ENCODE results near the gene CABYR. TPM values are rescaled to one million over a fixed set of nuclear protein-coding genes. Genes with fewer than 3 reads are reported as not detected.

Gene CABYR
- total RNA-seq, 1 experiment from 2014 or later: 19.3 TPM

- no peak for DNase-seq (ENCODE audit: low spot score)
- Mint-ChIP-seq H3K4me3 (no peak overlapping the region), H3K9me3 (no peaks in the 10 kb centered on the region), H3K27me3 (ENCODE audit: low read depth) (no peaks in the 10 kb centered on the region), H3K4me1 (peaks cover 21% of the 10 kb centered on the region), H3K36me3 (peaks cover 2% of the 10 kb centered on the region; the same call in 1 of the 2 replicates), H3K27ac (no peak overlapping the region)
- TF ChIP-seq STAT6 (CRISPR knock-in tag; conservative IDR thresholded peaks at IDR 0.05; ENCODE audit: low read depth): no peak
- TF ChIP-seq SMAD4 (CRISPR knock-in tag; IDR thresholded peaks at IDR 0.05): no peak
- TF ChIP-seq ZNF281 (CRISPR knock-in tag; IDR thresholded peaks at IDR 0.05): no peak
- no peak for TF ChIP-seq HMGXB4 (CRISPR knock-in tag; IDR thresholded peaks at IDR 0.05)
- TF ChIP-seq PRDM15 (CRISPR knock-in tag; IDR thresholded peaks at IDR 0.05): no peak
- no peak for TF ChIP-seq PREB (CRISPR knock-in tag; IDR thresholded peaks at IDR 0.05; ENCODE audit: borderline replicate concordance)
- no peak for TF ChIP-seq ETV6 (CRISPR knock-in tag; IDR thresholded peaks at IDR 0.05)
- no peak for TF ChIP-seq ESRRA (CRISPR knock-in tag; IDR thresholded peaks at IDR 0.05; ENCODE audit: borderline replicate concordance)
- no peak for TF ChIP-seq FOXP4 (CRISPR knock-in tag; IDR thresholded peaks at IDR 0.05)
- no peak for TF ChIP-seq ATF3 (CRISPR knock-in tag; conservative IDR thresholded peaks at IDR 0.05)
- TF ChIP-seq PRRX2 (CRISPR knock-in tag; IDR thresholded peaks at IDR 0.05): no peak
- ChIA-PET CTCF (interaction anchor here (0.6 to 6.0 kb wide), 4 partner anchors 10 to 302 kb away, joined by 3 to 50 read pairs (median 4); partner anchors contain the start of gene OSBPL1A), POLR2A (no interaction called here)
- no peak for ATAC-seq
Observed at GRCh38 chr18:24187049-24187448, 48.2 kb downstream of the CABYR start.
